Lung (tissue), 12 donors: Measurements from ENCODE around the gene GDE1. TPM values are rescaled to one million over a fixed set of nuclear protein-coding genes. Genes with fewer than 3 reads are reported as not detected.

Experiments used
- ATAC-seq: fragments of 200-7000 bp; cut with Tn5 transposase; one replicate; pipeline ENCODE4 v1.9.1; 2020; ENCODE audit warnings: moderate number of reproducible peaks; ENCODE audit not compliant: insufficient read depth, low FRiP score
- DNase-seq, 3 donors: peaks; one replicate each; pipeline ENCODE4 v3.0.0-alpha.2; 2013 to 2017
- H3K27ac ChIP-seq, 2 donors: one replicate each; pipeline ENCODE4 v1.5.1; 2013; ENCODE audit warnings: mild to moderate bottlenecking in 2 of 2, moderate library complexity in 2 of 2, control low read depth in 1 of 2, inconsistent platforms in 1 of 2, low read depth in 1 of 2, low read length in 1 of 2
- H3K27me3 ChIP-seq, 3 donors: one replicate each; pipeline ENCODE4 v1.5.1; 2013; ENCODE audit warnings: low read length in 2 of 3; ENCODE audit not compliant: control insufficient read depth in 3 of 3, insufficient read depth in 3 of 3
- H3K36me3 ChIP-seq, 4 donors: one replicate each; pipeline ENCODE4 v1.5.1; 2013; ENCODE audit warnings: low read length in 4 of 4, mild to moderate bottlenecking in 1 of 4, moderate library complexity in 1 of 4; ENCODE audit not compliant: control insufficient read depth in 4 of 4, insufficient read depth in 4 of 4
- H3K4me1 ChIP-seq, 5 donors: one replicate each; pipeline ENCODE4 v1.5.1; 2013; ENCODE audit warnings: low read length in 5 of 5, mild to moderate bottlenecking in 2 of 5, moderate library complexity in 1 of 5; ENCODE audit not compliant: control insufficient read depth in 5 of 5, insufficient read depth in 5 of 5
- H3K4me3 ChIP-seq: one replicate; pipeline ENCODE4 v1.5.1; 2013; ENCODE audit warnings: mild to moderate bottlenecking, control low read depth, moderate library complexity
- H3K9ac ChIP-seq, 2 donors: one replicate each; pipeline ENCODE4 v1.5.1; 2013; ENCODE audit warnings: low read length in 2 of 2, control low read depth in 1 of 2; ENCODE audit not compliant: insufficient read depth in 1 of 2
- H3K9me3 ChIP-seq, 4 donors: one replicate each; pipeline ENCODE4 v1.5.1; 2013; ENCODE audit warnings: low read length in 3 of 4, mild to moderate bottlenecking in 1 of 4, moderate library complexity in 1 of 4; ENCODE audit not compliant: control insufficient read depth in 4 of 4, insufficient read depth in 3 of 4
- CTCF ChIP-seq: IDR thresholded peaks from 2 replicates; pipeline ENCODE4 v1.5.1; 2012; ENCODE audit warnings: mild to moderate bottlenecking; ENCODE audit errors: control extremely low read depth, extremely low read depth
- WGBS, 2 donors: extraction: QIAGEN DNeasy Blood & Tissue Kit; methylation state at CpG; one replicate each; pipeline ENCODE4 v1.1.7; 2013; 5-methylcytosine and 5-hydroxymethylcytosine counted together
- polyA plus RNA-seq, 2 donors: library from polyadenylated mRNA; stranded (reverse); fragments of 200-250 nt; gene quantifications; one replicate each; pipeline ENCODE4 v1.2.1, GENCODE V29; 2013
- total RNA-seq, 2 donors: library from RNA; depleted of rRNA in 1 of 2; stranded (reverse); fragments of >200 nt in 1 of 2; gene quantifications; one replicate each; pipeline ENCODE4 v1.2.1, GENCODE V29; 2014 to 2021
- donor health status: control.
- donor health status: control.
- donor health status: Bipolar disorder and iron deficiency.
- donor health status: healthy.
- donor health status: DM: yes; HTN: yes; CAD: no.

Gene GDE1
- total and polyA plus RNA-seq, 4 donors = 38.7 to 74.9 (median 61.4) TPM

DNA sequence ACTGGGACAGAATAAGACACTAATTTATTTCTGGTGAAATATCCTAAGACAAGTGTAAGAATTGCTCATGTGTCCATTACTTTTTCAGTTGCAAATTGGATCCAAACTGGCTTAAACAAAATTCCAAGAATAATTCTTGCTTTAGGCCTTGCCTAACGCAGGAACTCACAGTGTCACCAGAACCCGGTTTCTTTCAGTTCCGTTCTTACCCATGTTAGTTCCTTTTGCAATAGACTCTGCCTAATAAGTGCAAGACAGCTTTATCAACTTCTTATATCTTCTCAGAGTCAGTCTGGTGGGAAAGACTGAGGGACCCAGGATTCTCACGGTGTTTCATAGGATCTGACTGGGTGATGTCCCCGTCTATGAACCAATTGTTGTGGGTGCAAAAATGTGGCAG lies 24.7 kb downstream of the GDE1 start:
- 66 to 74% methylated on average over 5 of the region's 5 CpGs for WGBS, 2 donors
- H3K27ac ChIP-seq = no peak overlapping the region
- no peaks in the 10 kb centered on the region for H3K27me3 ChIP-seq
- no peak overlapping the region for H3K4me3 ChIP-seq
- H3K9ac ChIP-seq = no peak overlapping the region
- H3K9me3 ChIP-seq = no peaks in the 10 kb centered on the region
- H3K4me1 ChIP-seq = no peaks in the 10 kb centered on the region
- no peak for TF ChIP-seq CTCF
- peaks cover 7 to 19% (median 9%) of the 10 kb centered on the region in 4 donors for H3K36me3 ChIP-seq
- DNase-seq (no peak), ATAC-seq (no peak)

- Histone ChIP-seq H3K27ac (no peak overlapping the region), H3K9ac (no peak overlapping the region), H3K27me3 (no peaks in the 10 kb centered on the region), H3K4me1 (peaks cover 0 to 3% (median 0%) of the 10 kb centered on the region in 5 donors), H3K9me3 (peaks cover 0 to 2% (median 0%) of the 10 kb centered on the region in 4 donors), H3K4me3 (no peak overlapping the region), H3K36me3 (peaks cover 0 to 18% (median 0%) of the 10 kb centered on the region in 4 donors)
- 60 to 65% methylated on average over 1 of the region's 1 CpG for WGBS, 2 donors
- DNase-seq (no peak), ATAC-seq (no peak)
- TF ChIP-seq CTCF = no peak
Measured at GRCh38 chr16:19490619-19491018, 31.3 kb downstream of the GDE1 start.

DNA sequence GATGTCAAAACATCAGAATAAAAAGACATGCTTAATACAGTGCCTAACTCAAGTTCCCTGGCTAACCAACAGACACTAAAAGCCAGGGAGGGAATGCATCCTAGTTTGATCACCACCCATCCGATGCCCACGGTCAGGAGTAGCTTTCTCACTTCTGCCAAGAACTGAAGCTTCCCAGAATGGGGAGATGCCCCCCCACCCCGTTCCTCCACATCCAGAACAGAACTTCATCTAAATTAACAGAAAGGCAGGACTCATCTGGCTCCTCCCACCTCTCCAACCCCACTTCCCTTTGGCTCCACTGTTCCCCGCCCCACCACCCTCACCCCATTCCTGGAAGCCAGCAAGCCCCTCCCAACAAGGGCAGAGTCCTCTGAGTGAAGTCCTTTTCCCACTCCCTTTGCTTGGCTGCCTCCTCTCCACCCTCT lies 33.7 kb downstream of the GDE1 start:
- no peak overlapping the region for H3K4me3 ChIP-seq

More for the DNA sequence above, 33.7 kb downstream of the GDE1 start:
- Histone ChIP-seq H3K9me3 (peaks cover 0 to 2% (median 0%) of the 10 kb centered on the region in 4 donors), H3K27ac (no peak overlapping the region), H3K9ac (no peak overlapping the region), H3K27me3 (no peaks in the 10 kb centered on the region), H3K4me1 (peaks cover 0 to 3% (median 0%) of the 10 kb centered on the region in 5 donors), H3K36me3 (peaks cover 0 to 12% (median 0%) of the 10 kb centered on the region in 4 donors)
- DNase-seq = no peak
- WGBS, 2 donors = 66 to 74% methylated on average over 4 of the region's 4 CpGs
- ATAC-seq = peak; percentile 41
- TF ChIP-seq CTCF = no peak
